Measurements from ENCODE around the gene CDK6.

DNA sequence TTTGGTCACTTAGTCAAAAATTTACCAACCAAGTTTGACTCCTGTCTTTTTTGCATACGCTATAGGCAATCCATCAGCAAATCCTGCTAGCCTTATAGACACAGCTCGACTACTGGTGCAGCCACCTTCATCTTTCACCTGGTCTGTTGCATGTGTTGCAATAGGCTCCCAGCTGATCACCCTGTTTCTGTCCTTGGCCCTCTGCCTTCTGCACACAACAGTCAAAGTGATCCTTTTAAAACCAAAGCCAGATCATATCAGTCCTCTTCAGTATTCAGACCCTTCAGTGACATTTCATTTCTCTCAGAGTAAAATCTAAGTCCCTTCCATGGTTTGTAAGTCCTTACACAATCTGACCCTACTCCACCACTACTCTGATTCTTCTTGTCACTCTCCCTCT lies 10.9 kb upstream of the CDK6 start:
- TF ChIP-seq EZH2 (IDR thresholded peaks at IDR 0.05; ENCODE audit: insufficient read depth, poor library complexity, severe bottlenecking) (no peak), EZH2phosphoT487 (IDR thresholded peaks at IDR 0.05; ENCODE audit: insufficient read depth, low read depth) (no peak)

Data from GM23248 (cell line).